Liver (tissue), 3 donors: ENCODE measurements around the gene NKTR.

ENCODE experiments used
- CTCF ChIP-seq: fragments of 150-350 bp; IDR thresholded peaks from 2 replicates; pipeline ENCODE4 v1.5.1; 2017; ENCODE audit warnings: improper control_type of control experiment, low read depth, low read length; ENCODE audit not compliant: missing input control
- FOXA1 ChIP-seq: IDR thresholded peaks from 2 replicates; pipeline ENCODE4 v1.6.1; 2016; ENCODE audit warnings: antibody characterized with exemption
- MAX ChIP-seq: IDR thresholded peaks from 2 replicates; pipeline ENCODE4 v1.6.1; 2016; ENCODE audit warnings: antibody characterized with exemption
- RXRA ChIP-seq, 2 donors: IDR thresholded peaks; 2 replicates each; pipeline ENCODE4 v1.6.1; 2017 to 2018; ENCODE audit warnings: antibody characterized with exemption in 2 of 2, mild to moderate bottlenecking in 1 of 2
- SP1 ChIP-seq: IDR thresholded peaks from 2 replicates; pipeline ENCODE4 v1.6.1; 2018; ENCODE audit warnings: antibody characterized with exemption, mild to moderate bottlenecking
- TAF1 ChIP-seq: conservative IDR thresholded peaks from 2 replicates; pipeline ENCODE4 v1.6.1; 2016; ENCODE audit warnings: antibody characterized with exemption, mild to moderate bottlenecking
- YY1 ChIP-seq: IDR thresholded peaks from 2 replicates; pipeline ENCODE4 v1.6.1; 2016; ENCODE audit warnings: antibody characterized with exemption, mild to moderate bottlenecking
- donor health status: healthy.
- donor health status: healthy.

- TF ChIP-seq CTCF, result no peak
- TF ChIP-seq YY1, result no peak
- no peak for TF ChIP-seq MAX
- no peak for TF ChIP-seq SP1
- no peak for TF ChIP-seq RXRA (IDR thresholded peaks at IDR 0.05)
- no peak for TF ChIP-seq TAF1
- no peak for TF ChIP-seq FOXA1
These were observed 22.4 kb upstream of the NKTR start for GRCh38 chr3:42578054-42578453.
